GM21529 (cell line): ENCODE results near the gene MORN4.
"Not testable (repeated sequence)": the region's sequence is repeated elsewhere in the genome, so short reads cannot be mapped to it uniquely, and the experiment has no call there.

Experiments used
- ATAC-seq: cut with Tn5 transposase; IDR thresholded peaks from one replicate; pipeline ENCODE4 v1.9.1; 2021; ENCODE audit not compliant: unreplicated experiment

Gene MORN4

DNA sequence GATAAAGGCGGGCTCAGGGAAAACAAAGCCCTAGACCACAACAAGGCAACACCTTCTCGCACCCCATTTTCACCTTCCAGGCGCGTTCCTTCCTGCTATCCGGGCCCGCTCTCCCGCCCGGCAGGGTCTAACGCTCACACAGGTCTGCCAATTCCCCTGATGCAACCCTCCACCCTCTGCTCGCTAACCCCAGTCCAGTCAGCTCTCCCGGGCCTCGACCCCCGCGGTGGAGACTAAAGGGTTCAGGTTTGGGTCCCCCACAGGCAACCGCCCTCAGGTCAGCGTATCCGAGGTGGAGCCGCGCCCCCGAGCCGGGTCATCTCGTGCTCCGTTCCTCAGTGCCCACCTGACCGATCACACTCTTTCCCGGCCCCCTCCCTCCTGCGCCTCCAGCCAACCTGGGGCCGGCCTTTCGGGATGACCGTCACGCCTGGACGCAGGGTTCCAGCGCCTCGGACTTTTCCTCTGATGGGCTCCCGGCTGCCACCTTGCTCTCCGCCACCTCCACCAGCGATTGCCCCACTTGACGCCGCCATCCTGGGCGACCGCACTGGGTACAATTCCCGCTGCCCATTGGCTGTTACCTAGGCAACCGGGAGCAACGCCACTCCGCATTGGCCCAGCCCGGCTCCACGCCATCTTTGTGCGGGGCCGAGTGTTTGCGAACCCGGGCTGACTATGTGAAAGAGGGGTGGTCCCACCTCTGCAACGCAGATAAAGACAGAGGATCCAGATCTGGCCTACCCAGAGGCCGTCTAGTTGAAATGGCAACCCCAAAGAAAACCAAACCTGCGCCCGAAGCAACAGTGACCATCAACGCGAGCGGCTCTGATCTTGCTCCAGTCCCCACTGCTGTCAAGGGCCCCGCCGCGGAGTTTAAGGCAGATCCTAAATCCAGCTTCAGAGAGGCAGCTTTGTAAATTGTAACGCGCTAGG, at the start of gene MORN4:
Gene MORN4, minus strand, starts transcription at position 552 of the 936 bp plus-strand sequence. CDS start 13,847 bp downstream, outside the sequence.
- peak; percentile 100 for ATAC-seq

DNA sequence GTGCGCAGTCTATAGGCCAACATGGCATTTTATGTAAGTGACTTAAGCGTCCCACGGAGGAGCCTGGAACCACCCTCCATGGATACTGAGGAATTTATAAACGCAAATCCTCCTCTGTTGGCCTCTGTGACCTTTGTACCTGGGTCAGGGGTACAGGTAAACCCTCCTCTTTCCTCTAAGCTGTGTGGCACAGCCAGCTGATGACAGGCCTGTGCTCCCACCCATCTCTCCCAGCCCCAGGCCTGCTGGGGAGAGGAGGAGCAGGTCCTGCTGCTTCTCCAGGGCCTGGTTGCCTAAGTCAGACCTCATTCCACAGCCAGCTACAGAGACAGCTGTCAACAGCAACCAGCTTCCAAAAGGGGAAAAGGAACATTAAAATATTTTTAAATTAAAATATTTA, 48.7 kb upstream of the MORN4 start:
- ATAC-seq: no peak

DNA sequence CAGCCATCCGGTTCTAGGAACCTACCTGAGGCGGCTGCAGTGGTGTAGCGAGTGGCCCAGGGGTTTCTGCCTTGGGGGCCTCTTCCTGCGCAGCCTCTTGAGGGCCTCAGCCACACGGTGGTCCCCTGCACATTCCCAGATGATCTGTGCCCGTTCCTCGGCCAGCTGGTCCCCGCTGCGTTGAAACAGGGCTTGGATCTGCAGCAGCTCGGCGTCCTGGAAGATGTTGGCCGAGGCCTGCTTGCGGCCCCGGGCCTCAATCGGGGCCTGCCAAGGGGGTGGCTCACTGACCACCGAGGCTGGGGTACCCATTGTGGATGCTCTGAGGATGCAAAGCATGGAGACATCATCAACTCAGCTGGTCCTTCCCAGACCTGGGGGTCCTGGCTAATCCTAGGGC, 46.3 kb upstream of the MORN4 start:
- ATAC-seq: no peak

DNA sequence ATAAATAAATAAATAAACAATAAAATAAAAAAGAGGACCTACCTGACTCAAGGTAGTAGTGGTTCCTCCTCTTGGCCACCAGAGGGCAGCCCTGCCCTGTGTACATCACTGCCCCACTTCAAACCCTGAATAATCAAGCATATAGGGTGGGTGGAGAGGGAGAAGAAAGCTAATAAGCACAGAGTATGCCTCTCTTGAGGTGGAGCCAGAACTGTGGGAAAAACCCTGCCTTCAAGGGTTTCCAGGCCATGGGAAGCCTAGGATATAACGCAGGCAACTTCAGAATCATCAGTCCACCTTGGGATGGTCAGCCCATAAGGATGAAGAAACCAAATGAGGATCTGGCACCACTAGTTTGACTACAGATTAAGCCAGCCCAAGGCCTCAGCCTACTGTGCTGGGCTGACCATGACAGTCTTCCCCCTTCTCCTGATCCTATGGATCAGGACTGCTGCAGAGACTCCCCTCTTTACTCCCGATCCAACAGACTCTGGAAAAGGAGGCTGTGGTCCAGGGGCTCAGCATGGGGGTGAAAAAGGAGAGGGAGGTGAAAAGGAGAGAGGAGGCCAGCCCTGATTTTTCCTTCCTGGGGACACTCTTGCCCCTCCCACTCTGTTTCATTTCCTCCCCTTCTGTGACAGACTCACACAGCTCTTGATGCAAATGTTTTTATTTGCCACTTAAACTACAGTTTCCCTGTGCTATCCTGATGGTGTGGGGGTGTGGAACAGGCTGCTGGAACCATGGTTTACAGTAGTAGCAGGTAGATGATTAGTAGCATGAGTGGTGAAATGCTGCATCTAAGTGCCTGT, 43.7 kb upstream of the MORN4 start:
- peak; percentile 79 for ATAC-seq

DNA sequence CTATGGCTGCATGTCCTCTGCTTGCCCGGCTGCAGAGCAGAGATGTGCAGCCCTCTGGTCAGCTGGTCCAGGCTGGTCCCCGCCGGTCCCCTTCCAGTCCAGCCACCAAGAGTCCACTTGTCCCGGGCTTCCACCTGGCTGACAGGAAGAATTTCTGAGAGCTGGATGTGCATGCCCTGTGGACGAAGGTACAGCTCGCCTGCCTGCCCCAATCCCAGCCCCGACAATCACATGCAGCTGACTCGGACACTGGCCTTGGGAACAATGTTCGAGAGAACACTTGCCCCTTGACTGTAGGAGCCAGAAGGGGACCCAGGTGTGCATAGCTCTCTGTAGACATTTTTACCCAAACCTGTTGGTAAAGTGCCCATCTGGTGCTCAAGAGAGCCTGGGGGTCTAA, 41.9 kb upstream of the MORN4 start:
- ATAC-seq: no peak

DNA sequence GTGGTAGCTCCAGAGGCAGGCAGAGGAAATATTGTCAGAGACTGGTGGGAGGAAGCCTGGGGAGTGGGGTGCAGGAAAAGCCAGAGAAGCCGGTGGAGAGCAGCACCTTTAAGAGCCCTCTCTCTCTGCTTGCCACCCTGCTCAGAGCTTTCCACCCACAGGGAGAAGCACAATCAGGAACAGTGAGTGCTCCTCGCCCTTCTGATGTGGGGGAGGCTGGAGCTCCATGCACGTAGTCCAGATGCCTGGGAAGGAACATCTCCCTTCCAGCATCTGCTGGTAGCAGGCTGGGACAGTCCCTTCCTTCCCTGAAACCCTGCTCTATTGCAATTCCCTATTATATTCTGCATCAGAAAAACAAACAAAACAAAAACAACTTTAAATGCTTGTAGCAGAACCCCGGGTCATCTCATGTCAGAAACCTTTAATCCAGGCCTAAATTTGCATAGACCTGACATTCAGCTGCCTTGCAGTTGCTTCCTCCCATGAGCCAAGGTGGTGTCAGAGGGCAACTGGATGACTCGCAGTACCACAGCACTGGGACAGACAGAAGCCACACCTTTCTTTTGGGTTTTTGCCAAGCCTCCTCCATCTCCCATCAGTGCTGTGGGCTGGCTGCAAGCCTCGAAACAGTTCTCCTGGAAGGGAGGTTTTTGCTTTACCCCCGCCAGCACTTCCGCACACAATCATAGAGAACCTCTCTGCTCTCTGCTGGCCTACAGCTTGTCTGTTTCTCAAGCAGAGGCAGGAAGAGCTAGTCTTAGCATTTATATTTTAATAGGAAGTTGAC, 40.6 kb upstream of the MORN4 start:
- no peak for ATAC-seq

DNA sequence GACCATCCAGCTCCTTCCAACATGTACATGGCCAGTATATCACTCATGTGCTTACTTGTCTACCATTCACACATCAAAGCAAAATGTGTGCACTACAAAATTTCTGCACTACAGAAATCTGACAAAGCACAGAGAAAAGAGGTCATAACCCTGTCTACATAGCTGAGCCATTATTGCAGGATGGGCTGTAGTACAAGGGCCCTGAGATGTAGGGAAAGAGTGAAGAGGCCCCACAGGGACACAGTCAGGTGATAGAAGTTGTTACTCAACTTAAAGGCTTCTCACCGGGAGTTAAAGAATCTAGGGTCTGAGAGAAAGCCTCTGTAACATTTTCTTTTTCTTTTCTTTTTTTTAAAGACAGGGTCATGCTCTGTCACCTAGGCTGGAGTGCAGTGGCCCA, 36.3 kb upstream of the MORN4 start:
- ATAC-seq: no peak

DNA sequence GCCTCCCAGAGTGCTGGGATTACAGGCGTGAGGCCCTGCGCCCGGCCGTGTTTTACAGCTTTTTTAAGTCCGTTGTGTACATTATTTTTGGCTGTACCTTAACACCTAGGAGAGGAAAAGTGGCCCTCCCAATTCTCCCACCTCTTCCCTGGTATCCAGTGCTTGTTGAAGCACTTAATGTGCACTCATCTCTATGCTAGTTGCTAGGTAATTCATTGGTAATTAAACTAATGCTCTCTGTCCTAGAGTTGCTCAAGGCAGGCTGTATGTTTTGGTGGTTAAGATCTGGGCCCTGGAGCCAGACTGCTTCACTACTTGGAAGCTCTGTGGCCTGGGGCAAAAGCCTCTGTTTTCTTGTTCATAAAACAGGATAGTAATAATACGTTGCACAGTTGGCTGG, 34.2 kb upstream of the MORN4 start:
- no peak for ATAC-seq

DNA sequence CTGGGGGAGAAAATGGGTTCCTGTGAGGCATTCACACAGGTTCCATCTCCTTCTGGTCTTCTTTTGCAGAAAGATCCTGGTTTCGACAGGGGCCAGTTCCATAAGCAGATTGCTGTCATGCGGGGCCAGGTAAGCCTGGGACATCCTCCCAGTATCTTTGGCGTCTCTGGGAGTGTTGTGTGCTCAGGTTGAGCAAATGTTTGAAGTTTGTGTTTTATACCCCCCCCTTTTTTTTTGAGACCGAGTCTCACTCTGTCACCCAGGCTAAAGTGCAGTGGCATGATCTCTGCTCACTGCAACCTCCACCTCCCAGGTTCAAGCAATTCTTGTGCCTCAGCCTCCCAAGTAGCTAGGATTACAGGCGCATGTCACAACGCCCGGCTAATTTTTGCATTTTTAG, 33.7 kb upstream of the MORN4 start:
- no peak for ATAC-seq

DNA sequence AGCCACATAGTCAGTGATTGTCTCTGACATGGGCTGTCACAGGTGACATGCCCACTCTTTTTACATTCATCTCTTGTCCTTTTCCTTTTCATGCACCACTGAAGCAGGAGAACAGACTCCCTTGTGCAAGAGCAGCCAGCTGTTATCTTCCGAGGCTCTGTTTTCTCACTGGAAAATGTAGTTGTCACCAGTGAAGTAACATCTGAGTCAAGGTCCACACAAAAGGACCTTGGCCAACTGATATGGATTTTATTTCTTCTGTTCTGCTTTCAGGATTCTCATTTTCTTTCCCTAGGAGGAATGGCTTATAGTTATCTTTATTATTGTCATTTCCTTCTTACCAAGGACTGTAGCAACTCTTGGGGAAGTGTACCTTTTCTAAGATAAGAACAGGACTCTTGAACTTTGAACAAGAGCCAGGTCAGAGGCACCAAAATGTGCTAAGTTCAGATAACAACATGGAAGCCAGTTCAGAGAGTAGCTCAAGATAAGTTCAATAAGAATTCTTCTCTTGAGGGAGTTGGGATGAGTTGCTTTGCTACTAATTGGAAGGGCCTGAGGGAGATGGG, 31.1 kb upstream of the MORN4 start:
- no peak for ATAC-seq

DNA sequence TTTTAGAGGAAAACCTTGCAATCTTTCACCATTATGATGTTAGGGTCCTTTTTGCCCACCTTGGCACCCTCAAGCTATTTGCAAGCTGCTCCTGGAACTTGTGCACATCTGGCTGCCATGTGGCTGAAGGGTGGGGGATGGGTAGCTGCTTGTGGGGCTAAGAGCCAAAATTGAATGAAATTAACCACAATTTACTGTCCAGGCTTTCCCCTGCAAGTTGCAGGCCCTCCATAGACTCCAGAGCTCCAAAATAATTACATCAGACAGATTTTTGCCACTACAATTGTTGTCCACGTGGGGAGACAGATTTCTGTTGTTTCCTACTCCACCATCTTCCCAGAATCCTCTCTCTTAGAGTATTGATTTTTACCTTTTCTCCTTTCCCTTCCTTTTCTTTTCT, 26.3 kb upstream of the MORN4 start:
- no peak for ATAC-seq

DNA sequence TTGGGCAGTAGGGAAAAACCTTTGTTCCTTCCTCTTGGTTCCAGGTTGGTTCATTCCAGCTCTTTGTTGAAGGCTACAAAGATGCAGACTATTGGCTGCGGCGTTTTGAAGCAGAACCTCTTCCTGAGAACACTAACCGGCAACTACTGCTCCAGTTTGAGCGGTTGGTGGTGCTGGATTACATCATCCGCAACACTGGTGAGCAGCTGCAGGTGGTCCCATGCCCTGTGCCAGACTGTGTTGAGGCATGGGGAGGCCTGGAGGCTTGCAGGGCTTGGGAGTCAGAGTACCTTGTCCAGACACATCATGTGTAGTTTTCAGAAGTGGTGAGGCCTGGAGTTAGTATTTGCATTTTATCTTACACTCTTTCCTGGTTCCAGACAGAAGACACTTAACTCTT, 23.5 kb upstream of the MORN4 start:
- no peak for ATAC-seq

DNA sequence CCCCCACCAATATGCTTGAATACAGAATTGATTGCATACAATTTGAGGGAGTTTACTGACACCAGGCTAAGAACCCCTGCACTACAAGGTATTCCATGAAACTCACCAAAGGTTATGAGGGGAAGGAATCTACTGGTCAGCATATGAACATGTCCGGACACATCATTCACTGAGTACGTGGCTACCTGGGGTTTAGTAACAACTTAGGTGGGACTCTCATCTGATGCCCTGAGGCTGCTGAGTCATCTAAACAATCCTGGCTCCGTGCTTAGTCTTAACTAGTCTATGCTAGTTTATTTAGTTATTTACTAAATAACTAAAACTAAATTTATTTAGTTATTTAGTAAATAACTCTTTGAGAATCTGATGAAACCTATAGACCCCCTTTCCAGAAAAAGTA, 18.5 kb upstream of the MORN4 start:
- ATAC-seq: no peak

DNA sequence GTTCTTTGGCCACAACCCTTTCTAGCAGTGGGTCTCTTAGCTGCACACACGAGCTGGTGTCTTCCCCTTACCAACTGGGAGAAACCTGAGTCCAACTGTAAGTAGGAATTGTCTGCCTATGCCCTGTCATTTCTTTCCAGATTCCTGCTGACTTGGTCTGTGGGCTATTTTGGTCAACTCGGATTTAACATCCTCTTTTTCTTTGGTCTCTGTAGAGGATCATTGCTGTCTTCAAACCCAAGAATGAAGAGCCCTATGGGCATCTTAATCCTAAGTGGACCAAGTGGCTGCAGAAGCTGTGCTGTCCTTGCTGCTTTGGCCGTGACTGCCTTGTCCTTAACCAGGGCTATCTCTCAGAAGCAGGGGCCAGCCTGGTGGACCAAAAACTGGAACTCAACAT, 17.4 kb upstream of the MORN4 start:
- ATAC-seq: no peak

DNA sequence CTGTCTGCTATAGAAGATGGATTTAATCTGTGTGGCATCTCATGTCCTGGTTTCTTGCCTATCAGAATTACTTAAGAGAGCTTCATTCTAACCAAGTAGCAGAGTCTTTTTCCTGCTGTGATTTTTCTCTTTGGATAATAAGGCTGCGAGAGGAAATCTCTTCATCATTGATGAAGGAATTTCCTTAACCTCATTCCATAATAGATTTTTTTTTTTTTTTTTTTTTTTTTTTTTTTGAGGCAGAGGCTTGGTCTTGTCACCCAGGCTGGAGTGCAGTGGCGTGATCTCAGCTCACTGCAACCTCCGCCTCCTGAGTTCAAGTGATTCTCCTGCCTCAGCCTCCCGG, 16.1 kb upstream of the MORN4 start:
- ATAC-seq: not testable (repeated sequence)

DNA sequence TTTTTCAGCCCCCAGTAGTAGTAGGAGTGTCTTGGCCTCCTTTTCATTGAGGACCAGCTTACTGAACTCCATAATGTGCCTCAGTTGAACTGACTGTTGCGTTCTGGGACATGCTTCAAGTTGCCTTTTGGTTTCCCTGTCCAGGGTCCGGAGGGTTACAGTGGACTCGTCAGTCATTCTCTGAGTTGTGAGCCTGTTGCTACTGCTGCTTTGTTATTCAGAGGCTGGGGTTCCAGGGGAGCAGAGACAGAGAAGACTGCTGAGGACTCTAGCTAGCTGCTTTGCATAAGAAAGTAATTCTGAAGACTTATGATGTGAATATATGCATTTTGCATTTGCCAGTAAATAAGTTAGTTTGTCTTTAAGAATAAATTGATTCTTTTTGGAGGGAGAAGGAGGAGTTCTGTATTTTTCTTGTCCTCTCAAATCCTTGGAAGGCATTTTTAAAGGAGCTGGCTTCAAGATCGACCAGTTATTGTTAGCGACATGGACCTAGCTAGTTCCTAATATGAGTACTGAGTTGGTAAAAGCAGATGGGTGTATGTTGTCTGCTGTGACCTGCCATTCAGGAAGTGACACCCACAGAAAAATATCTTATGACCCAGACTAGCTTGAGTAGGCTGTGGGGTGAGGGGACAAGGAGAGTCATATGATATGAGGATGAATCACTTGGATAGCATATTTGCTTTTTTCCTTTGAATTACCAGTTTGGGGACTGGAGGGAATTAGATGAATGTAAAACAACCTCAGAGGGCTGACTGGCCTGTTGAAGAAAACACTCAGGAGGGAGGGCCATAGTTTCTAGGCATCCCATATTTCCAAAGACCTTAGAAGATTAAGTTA, 15.5 kb upstream of the MORN4 start:
- peak; percentile 94 for ATAC-seq

DNA sequence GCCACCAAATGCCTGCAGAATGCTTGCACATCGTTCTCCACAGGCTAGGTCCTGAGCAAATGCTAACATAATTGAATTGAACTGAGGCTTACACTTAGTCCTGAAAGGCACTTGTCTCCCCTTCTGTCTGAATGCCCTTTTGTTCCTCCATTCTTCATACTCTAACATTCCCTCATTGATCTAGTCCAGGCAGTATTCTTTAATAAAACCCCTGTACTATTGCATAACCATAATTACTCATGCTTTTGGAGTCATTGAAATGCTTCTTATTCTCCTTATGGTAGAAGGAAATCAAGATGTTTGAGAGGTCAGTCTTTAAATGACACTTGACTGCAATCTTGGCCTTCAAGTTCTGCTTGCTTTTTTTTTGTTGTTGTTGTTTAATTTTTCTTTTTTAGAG, 14.3 kb upstream of the MORN4 start:
- no peak for ATAC-seq

DNA sequence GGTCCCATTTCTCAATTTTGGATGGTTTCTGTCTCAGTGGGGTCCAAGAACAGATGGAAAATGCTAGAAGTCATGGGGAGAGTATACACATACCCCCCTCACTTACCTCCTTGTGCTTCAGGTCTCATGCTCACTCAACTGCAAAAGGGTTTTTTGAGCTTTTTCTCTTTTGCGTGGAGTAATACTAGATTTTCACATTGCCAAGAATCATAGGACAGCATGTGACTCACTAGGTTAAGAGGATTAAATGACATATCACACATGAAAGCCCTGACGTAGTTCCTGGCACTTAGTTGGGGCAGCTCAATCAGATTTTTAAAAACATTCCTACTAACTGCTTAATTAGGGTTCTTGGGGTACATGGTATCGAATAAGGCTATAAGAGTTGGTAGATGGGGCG, 11.6 kb upstream of the MORN4 start:
- ATAC-seq: no peak

DNA sequence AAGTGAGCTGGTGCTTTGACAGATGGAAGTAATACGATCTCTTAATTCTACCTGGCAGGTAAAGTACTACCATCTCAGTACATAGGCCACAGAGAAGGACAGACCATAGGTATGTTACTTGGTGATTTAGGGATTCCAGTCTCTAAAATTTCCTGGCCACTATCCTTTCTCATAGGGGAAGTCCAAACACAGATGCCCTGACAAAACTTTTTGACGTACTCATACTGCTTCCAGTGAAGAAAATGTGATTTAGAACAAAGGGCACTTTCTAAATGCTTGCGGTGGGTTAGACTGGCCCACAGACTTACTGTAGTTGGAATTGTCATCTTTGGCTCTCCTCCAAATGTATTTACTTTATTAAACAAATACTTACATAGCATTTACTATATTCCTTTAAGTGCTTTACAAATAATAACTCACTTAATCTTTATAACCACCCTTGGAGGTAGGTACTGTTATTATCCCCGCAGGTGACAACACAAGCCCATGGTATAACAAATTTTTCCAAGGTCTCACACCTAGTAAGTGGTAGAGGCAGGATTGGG, 10.2 kb upstream of the MORN4 start:
- no peak for ATAC-seq
